K562 (cell line): ENCODE measurements around the gene NPDC1. TPM values are rescaled to one million over a fixed set of nuclear protein-coding genes. Genes with fewer than 3 reads are reported as not detected.

Experiments
- CC2D1A ChIP-seq: fragments of 450-650 bp; IDR thresholded peaks from 2 replicates; pipeline ENCODE4 v1.6.1; 2017; ENCODE audit warnings: mild to moderate bottlenecking
- CHD2 ChIP-seq: IDR thresholded peaks from 2 replicates; pipeline ENCODE4 v1.6.1; 2011; ENCODE audit warnings: low read depth, low read length
- HDAC2 ChIP-seq: fragments of 450-650 bp; IDR thresholded peaks from 2 replicates; pipeline ENCODE4 v1.6.1; 2016; ENCODE audit warnings: mild to moderate bottlenecking
- KDM1A ChIP-seq, 2 experiments: fragments of 450-650 bp; IDR thresholded peaks; 2 replicates each; pipeline ENCODE4 v1.6.1; 2016; ENCODE audit warnings: mild to moderate bottlenecking in 2 of 2
- LARP7 ChIP-seq: fragments of 450-650 bp; IDR thresholded peaks from 2 replicates; pipeline ENCODE4 v1.6.1; 2016
- RREB1 ChIP-seq: fragments of 250-450 bp; sonication (Bioruptor Pico); IDR thresholded peaks from 2 replicates; pipeline ENCODE4 v1.4.0; 2020
- TAF9B ChIP-seq: fragments of 450-650 bp; IDR thresholded peaks from 2 replicates; pipeline ENCODE4 v1.6.1; 2018; ENCODE audit warnings: mild to moderate bottlenecking; ENCODE audit not compliant: partially characterized antibody
- polyA plus RNA-seq, 8 experiments: library from polyadenylated mRNA; depleted of rRNA in 4 of 8; stranded (reverse) in 5 of 8; unstranded in 3 of 8; fragments of >200 nt; fragmentation: Nextera tagmentation in 2 of 8; fragmentation: Illumina TruSeq in 1 of 8; extraction: Ambion mirVana in 2 of 8; extraction: Trizol in 1 of 8; gene quantifications; 2 replicates each; pipeline versions ENCODE4 v1.2.1 to v1.2.3, GENCODE V29; 2011 to 2014; ENCODE audit warnings: inconsistent platforms in 1 of 8, missing spikeins in 1 of 8
- total RNA-seq, 7 experiments: library from RNA; depleted of rRNA in 6 of 7; stranded (reverse); fragments of >200 nt in 6 of 7; fragmentation: Illumina TruSeq in 2 of 7; extraction: Trizol in 2 of 7; gene quantifications; 2 replicates each; pipeline versions ENCODE4 v1.2.1 to v1.2.3, GENCODE V29; 2011 to 2021; ENCODE audit warnings: low replicate concordance in 1 of 7
- TF ChIP-seq, protein P1 (sequence below): sonication (generic); formaldehyde crosslinking; IDR thresholded peaks from 2 replicates; pipeline ENCODE4 v1.4.0; 2020; ENCODE audit warnings: mild to moderate bottlenecking, missing genetic modification reagents
- TF ChIP-seq, protein P2 (sequence below): fragments of 450-650 bp; IDR thresholded peaks from 2 replicates; pipeline ENCODE4 v1.6.1; 2016; ENCODE audit warnings: mild to moderate bottlenecking, moderate library complexity

The NPDC1 gene
- total and polyA plus RNA-seq, 9 of the 15 experiments (the other 6 are each of a cell fraction or from before 2014, with no cell fraction given): 0.06 to 2.1 (median 0.53) TPM; not detected in 3

GRCh38 chr9:137021979-137022661 is 23.9 kb downstream of the NPDC1 start (continued):
- TF ChIP-seq RREB1 (CRISPR knock-in tag) (no peak), CHD2 (no peak), TAF9B (no peak), CC2D1A (no peak), HDAC2 (no peak), KDM1A (IDR thresholded peaks at IDR 0.05) (no peak), LARP7 (no peak)
- TF ChIP-seq, protein P1, sequence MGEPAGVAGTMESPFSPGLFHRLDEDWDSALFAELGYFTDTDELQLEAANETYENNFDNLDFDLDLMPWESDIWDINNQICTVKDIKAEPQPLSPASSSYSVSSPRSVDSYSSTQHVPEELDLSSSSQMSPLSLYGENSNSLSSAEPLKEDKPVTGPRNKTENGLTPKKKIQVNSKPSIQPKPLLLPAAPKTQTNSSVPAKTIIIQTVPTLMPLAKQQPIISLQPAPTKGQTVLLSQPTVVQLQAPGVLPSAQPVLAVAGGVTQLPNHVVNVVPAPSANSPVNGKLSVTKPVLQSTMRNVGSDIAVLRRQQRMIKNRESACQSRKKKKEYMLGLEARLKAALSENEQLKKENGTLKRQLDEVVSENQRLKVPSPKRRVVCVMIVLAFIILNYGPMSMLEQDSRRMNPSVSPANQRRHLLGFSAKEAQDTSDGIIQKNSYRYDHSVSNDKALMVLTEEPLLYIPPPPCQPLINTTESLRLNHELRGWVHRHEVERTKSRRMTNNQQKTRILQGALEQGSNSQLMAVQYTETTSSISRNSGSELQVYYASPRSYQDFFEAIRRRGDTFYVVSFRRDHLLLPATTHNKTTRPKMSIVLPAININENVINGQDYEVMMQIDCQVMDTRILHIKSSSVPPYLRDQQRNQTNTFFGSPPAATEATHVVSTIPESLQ: no peak
- TF ChIP-seq, protein P2, sequence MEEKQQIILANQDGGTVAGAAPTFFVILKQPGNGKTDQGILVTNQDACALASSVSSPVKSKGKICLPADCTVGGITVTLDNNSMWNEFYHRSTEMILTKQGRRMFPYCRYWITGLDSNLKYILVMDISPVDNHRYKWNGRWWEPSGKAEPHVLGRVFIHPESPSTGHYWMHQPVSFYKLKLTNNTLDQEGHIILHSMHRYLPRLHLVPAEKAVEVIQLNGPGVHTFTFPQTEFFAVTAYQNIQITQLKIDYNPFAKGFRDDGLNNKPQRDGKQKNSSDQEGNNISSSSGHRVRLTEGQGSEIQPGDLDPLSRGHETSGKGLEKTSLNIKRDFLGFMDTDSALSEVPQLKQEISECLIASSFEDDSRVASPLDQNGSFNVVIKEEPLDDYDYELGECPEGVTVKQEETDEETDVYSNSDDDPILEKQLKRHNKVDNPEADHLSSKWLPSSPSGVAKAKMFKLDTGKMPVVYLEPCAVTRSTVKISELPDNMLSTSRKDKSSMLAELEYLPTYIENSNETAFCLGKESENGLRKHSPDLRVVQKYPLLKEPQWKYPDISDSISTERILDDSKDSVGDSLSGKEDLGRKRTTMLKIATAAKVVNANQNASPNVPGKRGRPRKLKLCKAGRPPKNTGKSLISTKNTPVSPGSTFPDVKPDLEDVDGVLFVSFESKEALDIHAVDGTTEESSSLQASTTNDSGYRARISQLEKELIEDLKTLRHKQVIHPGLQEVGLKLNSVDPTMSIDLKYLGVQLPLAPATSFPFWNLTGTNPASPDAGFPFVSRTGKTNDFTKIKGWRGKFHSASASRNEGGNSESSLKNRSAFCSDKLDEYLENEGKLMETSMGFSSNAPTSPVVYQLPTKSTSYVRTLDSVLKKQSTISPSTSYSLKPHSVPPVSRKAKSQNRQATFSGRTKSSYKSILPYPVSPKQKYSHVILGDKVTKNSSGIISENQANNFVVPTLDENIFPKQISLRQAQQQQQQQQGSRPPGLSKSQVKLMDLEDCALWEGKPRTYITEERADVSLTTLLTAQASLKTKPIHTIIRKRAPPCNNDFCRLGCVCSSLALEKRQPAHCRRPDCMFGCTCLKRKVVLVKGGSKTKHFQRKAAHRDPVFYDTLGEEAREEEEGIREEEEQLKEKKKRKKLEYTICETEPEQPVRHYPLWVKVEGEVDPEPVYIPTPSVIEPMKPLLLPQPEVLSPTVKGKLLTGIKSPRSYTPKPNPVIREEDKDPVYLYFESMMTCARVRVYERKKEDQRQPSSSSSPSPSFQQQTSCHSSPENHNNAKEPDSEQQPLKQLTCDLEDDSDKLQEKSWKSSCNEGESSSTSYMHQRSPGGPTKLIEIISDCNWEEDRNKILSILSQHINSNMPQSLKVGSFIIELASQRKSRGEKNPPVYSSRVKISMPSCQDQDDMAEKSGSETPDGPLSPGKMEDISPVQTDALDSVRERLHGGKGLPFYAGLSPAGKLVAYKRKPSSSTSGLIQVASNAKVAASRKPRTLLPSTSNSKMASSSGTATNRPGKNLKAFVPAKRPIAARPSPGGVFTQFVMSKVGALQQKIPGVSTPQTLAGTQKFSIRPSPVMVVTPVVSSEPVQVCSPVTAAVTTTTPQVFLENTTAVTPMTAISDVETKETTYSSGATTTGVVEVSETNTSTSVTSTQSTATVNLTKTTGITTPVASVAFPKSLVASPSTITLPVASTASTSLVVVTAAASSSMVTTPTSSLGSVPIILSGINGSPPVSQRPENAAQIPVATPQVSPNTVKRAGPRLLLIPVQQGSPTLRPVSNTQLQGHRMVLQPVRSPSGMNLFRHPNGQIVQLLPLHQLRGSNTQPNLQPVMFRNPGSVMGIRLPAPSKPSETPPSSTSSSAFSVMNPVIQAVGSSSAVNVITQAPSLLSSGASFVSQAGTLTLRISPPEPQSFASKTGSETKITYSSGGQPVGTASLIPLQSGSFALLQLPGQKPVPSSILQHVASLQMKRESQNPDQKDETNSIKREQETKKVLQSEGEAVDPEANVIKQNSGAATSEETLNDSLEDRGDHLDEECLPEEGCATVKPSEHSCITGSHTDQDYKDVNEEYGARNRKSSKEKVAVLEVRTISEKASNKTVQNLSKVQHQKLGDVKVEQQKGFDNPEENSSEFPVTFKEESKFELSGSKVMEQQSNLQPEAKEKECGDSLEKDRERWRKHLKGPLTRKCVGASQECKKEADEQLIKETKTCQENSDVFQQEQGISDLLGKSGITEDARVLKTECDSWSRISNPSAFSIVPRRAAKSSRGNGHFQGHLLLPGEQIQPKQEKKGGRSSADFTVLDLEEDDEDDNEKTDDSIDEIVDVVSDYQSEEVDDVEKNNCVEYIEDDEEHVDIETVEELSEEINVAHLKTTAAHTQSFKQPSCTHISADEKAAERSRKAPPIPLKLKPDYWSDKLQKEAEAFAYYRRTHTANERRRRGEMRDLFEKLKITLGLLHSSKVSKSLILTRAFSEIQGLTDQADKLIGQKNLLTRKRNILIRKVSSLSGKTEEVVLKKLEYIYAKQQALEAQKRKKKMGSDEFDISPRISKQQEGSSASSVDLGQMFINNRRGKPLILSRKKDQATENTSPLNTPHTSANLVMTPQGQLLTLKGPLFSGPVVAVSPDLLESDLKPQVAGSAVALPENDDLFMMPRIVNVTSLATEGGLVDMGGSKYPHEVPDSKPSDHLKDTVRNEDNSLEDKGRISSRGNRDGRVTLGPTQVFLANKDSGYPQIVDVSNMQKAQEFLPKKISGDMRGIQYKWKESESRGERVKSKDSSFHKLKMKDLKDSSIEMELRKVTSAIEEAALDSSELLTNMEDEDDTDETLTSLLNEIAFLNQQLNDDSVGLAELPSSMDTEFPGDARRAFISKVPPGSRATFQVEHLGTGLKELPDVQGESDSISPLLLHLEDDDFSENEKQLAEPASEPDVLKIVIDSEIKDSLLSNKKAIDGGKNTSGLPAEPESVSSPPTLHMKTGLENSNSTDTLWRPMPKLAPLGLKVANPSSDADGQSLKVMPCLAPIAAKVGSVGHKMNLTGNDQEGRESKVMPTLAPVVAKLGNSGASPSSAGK: no peak
